Spinal cord (tissue), 10 donors: ENCODE measurements around the gene SHCBP1. TPM values are rescaled to one million over a fixed set of nuclear protein-coding genes. Genes with fewer than 3 reads are reported as not detected.
A peak's percentile ranks its signal among the peaks of the same experiment; 100 is the strongest.
"Not testable (repeated sequence)": the region's sequence is repeated elsewhere in the genome, so short reads cannot be mapped to it uniquely, and the experiment has no call there.

ENCODE experiments used
- DNase-seq, 6 donors: peaks; one replicate each; pipeline versions ENCODE4 v3.0.0 to v3.0.0-alpha.2; 2013 to 2015; ENCODE audit warnings: low spot score in 6 of 6, low read depth in 4 of 6
- H3K27ac ChIP-seq: one replicate; pipeline ENCODE4 v1.5.1; 2013; ENCODE audit warnings: low read depth, low read length, control low read depth
- H3K27me3 ChIP-seq: one replicate; pipeline ENCODE4 v1.6.1; 2013; ENCODE audit warnings: low read length; ENCODE audit not compliant: control insufficient read depth, insufficient read depth
- H3K36me3 ChIP-seq: one replicate; pipeline ENCODE4 v1.6.1; 2013; ENCODE audit warnings: low read length; ENCODE audit not compliant: control insufficient read depth, insufficient read depth
- H3K4me1 ChIP-seq: one replicate; pipeline ENCODE4 v1.6.1; 2013; ENCODE audit warnings: low read length; ENCODE audit not compliant: control insufficient read depth, insufficient read depth
- H3K4me3 ChIP-seq: one replicate; pipeline ENCODE4 v1.5.1; 2013; ENCODE audit warnings: low read depth, low read length, control low read depth
- H3K9me3 ChIP-seq: one replicate; pipeline ENCODE4 v1.6.1; 2013; ENCODE audit warnings: low read length; ENCODE audit not compliant: control insufficient read depth, insufficient read depth
- WGBS: methylation state at CpG from one replicate; pipeline ENCODE4 v1.1.5; 2013; ENCODE audit warnings: missing lambda C conversion rate; ENCODE audit not compliant: insufficient coverage; 5-methylcytosine and 5-hydroxymethylcytosine counted together
- polyA plus RNA-seq, 2 donors: library from polyadenylated mRNA; unstranded; fragments of 120-200 nt; gene quantifications; one replicate each; pipeline ENCODE4 v1.2.1, GENCODE V29; 2013; ENCODE audit not compliant: insufficient read length in 2 of 2
- total RNA-seq, 2 donors: library from RNA; depleted of rRNA in 1 of 2; stranded (reverse); fragments of 120-200 nt in 1 of 2; fragments of >200 nt in 1 of 2; gene quantifications; one replicate each; pipeline versions ENCODE4 v1.2.3 to v1.2.4, GENCODE V29; 2013 to 2014
- donor health status: healthy.

Gene SHCBP1
- total and polyA plus RNA-seq, 4 donors, result 5.0 to 8.6 (median 5.9) TPM

DNA sequence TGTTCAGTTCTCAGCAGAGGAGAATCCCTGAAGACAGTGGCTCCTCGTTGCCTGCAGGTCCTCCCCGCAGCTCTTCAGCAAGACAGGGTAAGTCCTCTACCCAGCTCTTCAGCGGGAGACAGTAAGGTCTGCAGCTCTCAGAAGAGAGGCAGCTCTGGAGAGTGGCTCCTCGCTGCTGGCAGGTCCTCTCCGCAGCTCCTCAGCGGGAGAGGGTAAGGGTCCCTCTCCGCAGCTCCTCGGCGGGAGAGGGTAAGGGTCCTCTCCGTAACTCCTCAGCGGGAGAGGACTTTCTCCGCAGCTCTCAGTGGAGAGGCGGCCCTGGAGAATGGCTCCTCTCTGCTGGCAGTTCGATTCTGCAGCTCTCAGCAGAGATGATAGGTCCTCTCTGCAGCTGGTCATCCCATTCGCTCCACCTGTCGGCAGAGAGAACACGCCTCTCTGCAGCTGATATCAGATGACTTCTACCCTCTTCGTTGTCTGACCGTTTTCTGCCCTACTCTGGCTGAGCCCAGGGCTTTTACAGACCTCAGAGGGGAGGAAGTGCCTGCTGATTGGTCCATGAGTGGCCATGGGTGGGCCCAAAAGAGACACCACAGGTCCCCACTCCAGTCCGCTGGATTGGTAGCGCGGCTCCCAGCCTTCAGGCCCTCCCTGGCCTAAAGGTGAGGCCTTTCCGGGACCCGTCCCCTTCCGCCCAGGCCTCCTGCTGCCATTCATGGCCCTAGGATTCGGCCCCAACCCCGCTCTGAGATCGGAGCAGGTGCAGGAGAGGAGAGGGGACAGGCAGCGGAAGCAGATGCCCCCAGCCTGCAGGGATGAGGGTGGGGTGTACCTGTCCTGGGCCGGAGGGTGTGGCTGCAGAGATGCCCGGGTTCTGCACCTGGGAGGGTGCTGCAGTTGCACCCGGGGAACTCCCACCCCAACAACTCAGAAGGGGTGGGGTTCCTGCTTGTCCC lies 11.9 kb upstream of the SHCBP1 start:
- no peak overlapping the region for H3K4me3 ChIP-seq
- no peaks in the 10 kb centered on the region for H3K9me3 ChIP-seq
- H3K36me3 ChIP-seq, result no peaks in the 10 kb centered on the region
- peaks cover 26% of the 10 kb centered on the region for H3K4me1 ChIP-seq
- H3K27ac ChIP-seq, result peak overlapping the region; percentile 33
- no peaks in the 10 kb centered on the region for H3K27me3 ChIP-seq
- DNase-seq, result no peak
- WGBS, result 84% methylated on average over 28 of the region's 32 CpGs

GRCh38 chr16:46629331-46630219 lies 8.4 kb upstream of the SHCBP1 start:
- no peak overlapping the region for H3K27ac ChIP-seq
- DNase-seq, result peak in 2 of 6 donors; percentile 15 to 48
- H3K4me3 ChIP-seq, result no peak overlapping the region
- no peaks in the 10 kb centered on the region for H3K36me3 ChIP-seq
- no peaks in the 10 kb centered on the region for H3K9me3 ChIP-seq
- whole genome bisulfite sequencing, result 34% methylated on average over 10 of the region's 10 CpGs
- H3K27me3 ChIP-seq, result no peaks in the 10 kb centered on the region
- H3K4me1 ChIP-seq, result peaks cover 26% of the 10 kb centered on the region

DNA sequence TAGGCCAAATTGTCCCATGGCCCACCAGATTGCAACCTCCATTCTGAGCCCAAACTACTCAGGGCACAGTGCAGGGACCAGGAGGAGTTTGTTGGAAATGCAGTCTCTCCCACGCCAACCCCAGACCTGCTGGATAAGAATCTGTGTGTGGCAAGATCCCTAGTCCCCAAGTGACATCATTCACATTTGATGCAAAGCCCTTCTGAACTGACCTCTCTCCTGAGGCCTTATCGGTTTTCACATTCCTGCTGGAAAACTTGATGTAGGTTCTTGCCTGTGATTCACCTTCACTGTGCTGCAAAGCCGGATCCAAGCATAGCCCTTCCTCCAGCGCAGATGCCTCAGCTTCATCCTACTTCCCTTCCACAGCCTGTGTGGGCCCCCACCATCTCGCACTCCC lies 6.6 kb upstream of the SHCBP1 start:
- Histone ChIP-seq H3K4me1 (peaks cover 20% of the 10 kb centered on the region), H3K9me3 (no peaks in the 10 kb centered on the region), H3K27me3 (no peaks in the 10 kb centered on the region), H3K27ac (no peak overlapping the region), H3K4me3 (no peak overlapping the region), H3K36me3 (no peaks in the 10 kb centered on the region)
- no peak for DNase-seq
- 89% methylated on average over 3 of the region's 5 CpGs for WGBS

DNA sequence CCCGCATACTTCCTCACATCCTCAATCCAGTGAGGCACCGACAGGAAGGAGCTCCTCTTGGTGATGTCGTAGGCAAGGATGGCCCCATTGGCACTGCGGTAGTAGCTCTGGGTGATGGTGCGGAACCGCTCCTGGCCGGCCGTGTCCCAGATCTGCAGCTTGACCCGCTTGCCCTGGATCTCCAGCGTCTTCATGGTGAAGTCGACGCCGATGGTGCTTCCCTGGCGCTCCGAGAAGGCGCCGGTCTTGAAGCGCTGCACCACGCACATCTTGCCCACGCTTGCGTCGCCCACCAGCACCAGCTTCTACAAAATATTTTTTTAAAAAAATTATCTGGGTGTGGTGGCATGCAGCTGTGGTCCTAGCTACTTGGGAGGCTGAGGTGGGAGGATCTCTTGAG lies 5.5 kb upstream of the SHCBP1 start:
- H3K36me3 ChIP-seq, H3K27me3 ChIP-seq, DNase-seq, H3K9me3 ChIP-seq, H3K4me3 ChIP-seq, H3K27ac ChIP-seq: not testable (repeated sequence)
- 97% methylated on average over 9 of the region's 22 CpGs for WGBS
- peaks cover 15% of the 10 kb centered on the region for H3K4me1 ChIP-seq

DNA sequence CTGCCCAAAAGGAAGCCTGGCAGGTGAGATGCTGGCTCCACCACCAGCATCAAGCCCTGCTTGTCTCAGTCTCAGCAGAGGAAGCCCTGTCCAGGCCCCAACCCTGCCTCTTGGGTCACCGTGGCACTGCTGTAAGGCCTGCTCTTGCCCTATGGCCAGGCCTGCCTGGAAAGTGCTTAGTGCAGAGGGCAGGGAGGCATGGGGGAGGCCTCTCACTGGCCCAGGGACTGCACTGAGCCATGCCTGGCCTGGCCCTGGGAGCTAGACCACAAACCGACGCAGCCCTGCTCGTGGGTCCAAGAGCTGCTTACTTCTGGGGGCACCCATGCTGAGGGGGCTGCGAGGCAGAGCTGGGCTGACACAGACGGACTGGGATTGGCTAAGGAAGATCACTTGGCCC lies 3.7 kb upstream of the SHCBP1 start:
- WGBS, result no CpG with 5 or more reads among the region's 6 CpGs
- peaks cover 22% of the 10 kb centered on the region for H3K4me1 ChIP-seq
- not testable (repeated sequence) for DNase-seq, H3K27ac ChIP-seq, H3K36me3 ChIP-seq, H3K4me3 ChIP-seq, H3K27me3 ChIP-seq, H3K9me3 ChIP-seq

GRCh38 chr16:46623707-46624106 lies 2.5 kb upstream of the SHCBP1 start:
- WGBS, result no CpG with 5 or more reads among the region's 6 CpGs
- peaks cover 12% of the 10 kb centered on the region for H3K4me1 ChIP-seq
- not testable (repeated sequence) for H3K4me3 ChIP-seq, H3K36me3 ChIP-seq, H3K27me3 ChIP-seq, H3K27ac ChIP-seq, DNase-seq, H3K9me3 ChIP-seq

GRCh38 chr16:46623246-46623645 lies 2.1 kb upstream of the SHCBP1 start:
- not testable (repeated sequence) for H3K27ac ChIP-seq, DNase-seq, H3K27me3 ChIP-seq, H3K9me3 ChIP-seq, H3K4me3 ChIP-seq, H3K36me3 ChIP-seq
- WGBS, result no CpG with 5 or more reads among the region's 8 CpGs
- H3K4me1 ChIP-seq, result peaks cover 12% of the 10 kb centered on the region

- Histone ChIP-seq H3K4me1 (peaks cover 15% of the 10 kb centered on the region), H3K27ac (no peak overlapping the region), H3K4me3 (no peak overlapping the region), H3K9me3 (no peaks in the 10 kb centered on the region), H3K36me3 (no peaks in the 10 kb centered on the region), H3K27me3 (no peaks in the 10 kb centered on the region)
- WGBS, result 91% methylated on average over 6 of the region's 7 CpGs
- DNase-seq, result no peak
Measured at GRCh38 chr16:46621934-46622676, 926 bp upstream of the SHCBP1 start.

DNA sequence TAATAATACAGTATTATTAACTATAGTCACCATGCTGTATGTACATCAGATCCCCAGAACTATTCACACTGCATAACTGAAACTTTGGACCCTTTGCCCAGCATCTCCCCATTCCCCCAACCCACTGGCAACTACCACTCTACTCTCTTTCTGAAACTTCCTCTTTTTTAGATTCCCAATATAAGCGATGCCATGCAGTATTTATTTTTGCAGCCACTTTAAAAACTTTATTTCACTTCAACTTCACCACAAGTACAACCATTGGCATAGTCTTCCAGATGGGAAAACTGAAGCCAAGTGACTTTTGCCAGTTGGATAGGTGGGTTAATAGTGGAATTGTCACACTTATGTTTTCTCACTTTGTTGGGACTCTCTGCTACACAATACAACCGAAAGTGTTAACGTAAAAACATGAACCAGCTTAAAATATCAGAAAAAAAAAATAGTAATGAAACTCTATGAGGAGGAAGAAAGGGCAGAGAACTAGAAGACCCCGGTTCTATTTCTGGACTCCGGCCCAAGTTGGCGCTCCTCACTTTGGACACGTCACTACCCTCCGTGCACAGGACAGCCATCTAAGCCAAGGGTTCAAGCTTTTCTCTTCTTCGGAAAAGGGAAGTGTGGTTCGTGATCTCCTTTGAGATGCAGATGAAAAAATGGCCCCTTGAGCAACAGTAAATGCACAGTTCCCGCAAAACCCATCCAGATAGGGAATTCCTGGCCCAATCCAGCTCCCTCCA lies 743 bp downstream of the SHCBP1 start:
- Histone ChIP-seq H3K9me3 (no peaks in the 10 kb centered on the region), H3K36me3 (no peaks in the 10 kb centered on the region), H3K4me3 (peak overlapping the region; percentile 38), H3K27me3 (no peaks in the 10 kb centered on the region), H3K27ac (no peak overlapping the region), H3K4me1 (peaks cover 19% of the 10 kb centered on the region)
- peak in 1 of 6 donors; percentile 16 for DNase-seq
- no CpG with 5 or more reads among the region's 11 CpGs for WGBS
